ENCODE results near the gene DYNAP.

DNA sequence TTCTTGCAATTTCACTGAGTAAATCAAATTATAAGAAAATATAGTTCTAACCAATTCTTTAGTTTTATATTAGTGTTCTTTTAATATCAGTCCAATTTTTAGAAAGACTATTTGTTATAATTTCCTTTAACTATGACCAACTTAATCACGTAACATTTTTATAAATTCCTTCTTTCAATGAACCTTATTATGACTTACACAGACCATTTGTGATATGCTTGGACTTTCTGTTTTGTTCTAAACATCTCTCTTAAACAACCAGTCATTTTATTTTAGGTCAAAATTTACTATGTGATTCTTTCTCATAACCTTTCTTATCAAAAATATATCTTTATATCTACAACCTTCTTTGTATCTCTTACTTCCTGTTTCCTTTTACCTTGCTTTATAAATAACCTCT lies 39.5 kb upstream of the DYNAP start:
- TF ChIP-seq POLR2A (IDR thresholded peaks at IDR 0.05) = no peak
- TF ChIP-seq, protein P1, sequence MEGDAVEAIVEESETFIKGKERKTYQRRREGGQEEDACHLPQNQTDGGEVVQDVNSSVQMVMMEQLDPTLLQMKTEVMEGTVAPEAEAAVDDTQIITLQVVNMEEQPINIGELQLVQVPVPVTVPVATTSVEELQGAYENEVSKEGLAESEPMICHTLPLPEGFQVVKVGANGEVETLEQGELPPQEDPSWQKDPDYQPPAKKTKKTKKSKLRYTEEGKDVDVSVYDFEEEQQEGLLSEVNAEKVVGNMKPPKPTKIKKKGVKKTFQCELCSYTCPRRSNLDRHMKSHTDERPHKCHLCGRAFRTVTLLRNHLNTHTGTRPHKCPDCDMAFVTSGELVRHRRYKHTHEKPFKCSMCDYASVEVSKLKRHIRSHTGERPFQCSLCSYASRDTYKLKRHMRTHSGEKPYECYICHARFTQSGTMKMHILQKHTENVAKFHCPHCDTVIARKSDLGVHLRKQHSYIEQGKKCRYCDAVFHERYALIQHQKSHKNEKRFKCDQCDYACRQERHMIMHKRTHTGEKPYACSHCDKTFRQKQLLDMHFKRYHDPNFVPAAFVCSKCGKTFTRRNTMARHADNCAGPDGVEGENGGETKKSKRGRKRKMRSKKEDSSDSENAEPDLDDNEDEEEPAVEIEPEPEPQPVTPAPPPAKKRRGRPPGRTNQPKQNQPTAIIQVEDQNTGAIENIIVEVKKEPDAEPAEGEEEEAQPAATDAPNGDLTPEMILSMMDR (IDR thresholded peaks at IDR 0.05) = no peak

All from Peyer's patch (tissue), 4 donors.